RWPE2 (cell line): Measurements from ENCODE around the gene PLD4.
"Not testable (repeated sequence)": the region's sequence is repeated elsewhere in the genome, so short reads cannot be mapped to it uniquely, and the experiment has no call there.

ENCODE experiments used
- ATAC-seq: fragments of 200-7000 bp; cut with Tn5 transposase; 3 replicates; pipeline ENCODE4 v1.9.1; 2021; ENCODE audit warnings: low read depth
- DNase-seq: peaks from one replicate; pipeline ENCODE4 v3.0.0-alpha.2; 2020; ENCODE audit warnings: low spot score
- H3K27ac ChIP-seq: fragments of 450-650 bp; 2 replicates; pipeline ENCODE4 v1.5.1; 2017; ENCODE audit warnings: mild to moderate bottlenecking; ENCODE audit not compliant: poor library complexity, severe bottlenecking
- H3K27me3 ChIP-seq: fragments of 250-450 bp; sonication (Bioruptor Pico); 2 replicates; pipeline ENCODE4 v1.5.1; 2021; ENCODE audit warnings: mild to moderate bottlenecking, moderate library complexity; ENCODE audit not compliant: insufficient read depth, poor library complexity, severe bottlenecking
- H3K36me3 ChIP-seq: fragments of 250-450 bp; sonication (Bioruptor Pico); 2 replicates; pipeline ENCODE4 v1.5.1; 2020; ENCODE audit warnings: low read depth, mild to moderate bottlenecking, moderate library complexity
- H3K4me1 ChIP-seq: fragments of 250-450 bp; sonication (Bioruptor Pico); 2 replicates; pipeline ENCODE4 v1.5.1; 2021; ENCODE audit warnings: mild to moderate bottlenecking, moderate library complexity; ENCODE audit not compliant: insufficient read depth, poor library complexity, severe bottlenecking
- H3K4me3 ChIP-seq: fragments of 250-450 bp; sonication (Bioruptor Pico); 2 replicates; pipeline ENCODE4 v1.5.1; 2021; ENCODE audit warnings: mild to moderate bottlenecking, moderate library complexity; ENCODE audit not compliant: severe bottlenecking
- H3K9me3 ChIP-seq: fragments of 250-450 bp; sonication (Bioruptor Pico); 2 replicates; pipeline ENCODE4 v1.5.1; 2021; ENCODE audit warnings: mild to moderate bottlenecking, moderate library complexity; ENCODE audit not compliant: severe bottlenecking
- TF ChIP-seq, protein P1 (sequence below): fragments of 450-650 bp; IDR thresholded peaks from one replicate; pipeline ENCODE4 v1.5.1; 2017; ENCODE audit warnings: mild to moderate bottlenecking, moderate library complexity; ENCODE audit not compliant: poor library complexity, severe bottlenecking

The PLD4 gene

GRCh38 chr14:104886690-104887622 lies 37.7 kb upstream of the PLD4 start:
- TF ChIP-seq, protein P1, sequence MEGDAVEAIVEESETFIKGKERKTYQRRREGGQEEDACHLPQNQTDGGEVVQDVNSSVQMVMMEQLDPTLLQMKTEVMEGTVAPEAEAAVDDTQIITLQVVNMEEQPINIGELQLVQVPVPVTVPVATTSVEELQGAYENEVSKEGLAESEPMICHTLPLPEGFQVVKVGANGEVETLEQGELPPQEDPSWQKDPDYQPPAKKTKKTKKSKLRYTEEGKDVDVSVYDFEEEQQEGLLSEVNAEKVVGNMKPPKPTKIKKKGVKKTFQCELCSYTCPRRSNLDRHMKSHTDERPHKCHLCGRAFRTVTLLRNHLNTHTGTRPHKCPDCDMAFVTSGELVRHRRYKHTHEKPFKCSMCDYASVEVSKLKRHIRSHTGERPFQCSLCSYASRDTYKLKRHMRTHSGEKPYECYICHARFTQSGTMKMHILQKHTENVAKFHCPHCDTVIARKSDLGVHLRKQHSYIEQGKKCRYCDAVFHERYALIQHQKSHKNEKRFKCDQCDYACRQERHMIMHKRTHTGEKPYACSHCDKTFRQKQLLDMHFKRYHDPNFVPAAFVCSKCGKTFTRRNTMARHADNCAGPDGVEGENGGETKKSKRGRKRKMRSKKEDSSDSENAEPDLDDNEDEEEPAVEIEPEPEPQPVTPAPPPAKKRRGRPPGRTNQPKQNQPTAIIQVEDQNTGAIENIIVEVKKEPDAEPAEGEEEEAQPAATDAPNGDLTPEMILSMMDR, result no peak
- peaks cover 2% of the 10 kb centered on the region for H3K4me1 ChIP-seq
- H3K4me3 ChIP-seq, result no peak overlapping the region
- no peaks in the 10 kb centered on the region for H3K27me3 ChIP-seq
- H3K36me3 ChIP-seq, result peaks cover 61% of the 10 kb centered on the region
- DNase-seq, result peak; percentile 69
- ATAC-seq, result no peak
- H3K9me3 ChIP-seq, result no peaks in the 10 kb centered on the region
- H3K27ac ChIP-seq, result no peak overlapping the region

DNA sequence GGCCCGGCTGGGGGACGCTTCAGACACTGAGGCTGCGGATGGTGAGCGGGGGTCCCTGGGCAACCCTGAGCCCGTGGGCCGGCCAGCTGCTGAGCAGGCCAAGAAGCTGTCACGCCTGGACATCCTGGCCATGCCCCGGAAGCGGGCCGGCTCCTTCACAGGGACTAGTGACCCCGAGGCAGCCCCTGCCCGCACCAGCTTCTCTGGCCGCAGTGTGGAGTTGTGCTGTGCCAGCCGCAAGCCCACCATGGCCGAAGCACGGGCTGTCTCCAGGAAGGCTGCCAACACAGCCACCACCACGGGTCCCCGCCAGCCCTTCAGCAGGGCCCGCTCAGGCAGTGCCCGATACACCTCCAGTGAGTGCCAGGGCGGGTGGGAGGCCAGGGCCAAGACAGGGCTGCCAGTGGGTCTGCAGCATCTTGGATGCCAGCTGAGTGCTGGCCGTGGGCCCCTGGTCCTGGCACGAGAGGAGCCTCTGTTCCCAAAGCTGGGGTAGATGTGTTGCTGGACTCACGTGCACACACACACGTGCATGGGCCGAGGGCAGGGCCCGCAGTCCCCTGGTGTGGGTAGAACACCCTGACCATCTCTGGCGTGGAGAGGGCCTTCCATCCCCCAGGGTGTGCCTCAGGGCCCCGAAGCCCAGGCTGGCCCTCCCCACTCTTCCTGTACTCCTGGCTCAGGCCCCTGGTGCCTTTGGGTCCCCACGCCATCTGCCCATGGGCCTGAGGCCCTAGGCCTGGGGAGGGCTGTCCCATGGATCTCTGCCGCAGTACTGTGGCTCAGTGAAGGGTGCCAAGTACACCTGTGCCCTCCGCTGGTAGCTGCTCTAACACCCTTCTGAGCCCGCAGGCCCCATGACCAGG lies 36.8 kb upstream of the PLD4 start:
- ATAC-seq (no peak), DNase-seq (peak; percentile 77)
- H3K36me3 ChIP-seq, result peaks cover 58% of the 10 kb centered on the region

GRCh38 chr14:104888489-104889374 lies 35.9 kb upstream of the PLD4 start:
- peak; percentile 70 for DNase-seq
- H3K27ac ChIP-seq, result no peak overlapping the region
- TF ChIP-seq, protein P1, result no peak
- H3K36me3 ChIP-seq, result peaks cover 49% of the 10 kb centered on the region
- no peaks in the 10 kb centered on the region for H3K4me1 ChIP-seq
- no peaks in the 10 kb centered on the region for H3K27me3 ChIP-seq
- ATAC-seq, result no peak
- no peaks in the 10 kb centered on the region for H3K9me3 ChIP-seq
- no peak overlapping the region for H3K4me3 ChIP-seq

More for the DNA sequence above, 36.8 kb upstream of the PLD4 start:
- TF ChIP-seq, protein P1, result no peak
- no peak overlapping the region for H3K4me3 ChIP-seq
- no peaks in the 10 kb centered on the region for H3K27me3 ChIP-seq
- H3K27ac ChIP-seq, result no peak overlapping the region
- no peaks in the 10 kb centered on the region for H3K4me1 ChIP-seq
- no peaks in the 10 kb centered on the region for H3K9me3 ChIP-seq

- DNase-seq (peak; percentile 66), ATAC-seq (no peak)
- Histone ChIP-seq H3K36me3 (peaks cover 50% of the 10 kb centered on the region), H3K4me3 (no peak overlapping the region), H3K9me3 (no peaks in the 10 kb centered on the region), H3K27ac (no peak overlapping the region), H3K4me1 (no peaks in the 10 kb centered on the region), H3K27me3 (no peaks in the 10 kb centered on the region)
- TF ChIP-seq, protein P1, result no peak
Observed at GRCh38 chr14:104889375-104889757, 35.3 kb upstream of the PLD4 start.

GRCh38 chr14:104890292-104890691 lies 34.4 kb upstream of the PLD4 start:
- H3K9me3 ChIP-seq, H3K27ac ChIP-seq, DNase-seq, H3K27me3 ChIP-seq, H3K4me1 ChIP-seq, H3K4me3 ChIP-seq, ATAC-seq: not testable (repeated sequence)
- H3K36me3 ChIP-seq, result peaks cover 49% of the 10 kb centered on the region
